Keratinocyte (primary cell): ENCODE results near the gene ADD2. TPM values are rescaled to one million over a fixed set of nuclear protein-coding genes. Genes with fewer than 3 reads are reported as not detected.

Experiments
- DNase-seq: peaks from one replicate; pipeline ENCODE4 v3.0.0-alpha.2; 2011; ENCODE audit warnings: low read depth, missing footprints, low spot score
- FAIRE-seq: peaks from 2 replicates; lab custom pipeline; 2011; peaks lifted over from hg19 to GRCh38; lab: Jason Lieb, UNC
- H2AFZ ChIP-seq: 2 replicates; pipeline ENCODE4 v1.6.0; 2012; ENCODE audit warnings: low read length, control low read depth, inconsistent platforms; ENCODE audit not compliant: control insufficient read depth
- H3K27ac ChIP-seq: 2 replicates; pipeline ENCODE4 v1.5.1; 2011; ENCODE audit warnings: low read length; ENCODE audit not compliant: control insufficient read depth, insufficient read depth
- H3K27me3 ChIP-seq: 3 replicates; pipeline ENCODE4 v1.6.0; 2011; ENCODE audit warnings: low read length; ENCODE audit not compliant: control insufficient read depth, insufficient read depth; ENCODE audit errors: extremely low read depth
- H3K36me3 ChIP-seq, 2 experiments: 2 replicates in 1 of 2; 3 replicates in 1 of 2; pipeline ENCODE4 v1.5.1; 2011; ENCODE audit warnings: low read length in 2 of 2, mild to moderate bottlenecking in 1 of 2; ENCODE audit not compliant: control insufficient read depth in 2 of 2, insufficient read depth in 2 of 2; ENCODE audit errors: extremely low read depth in 1 of 2
- H3K4me1 ChIP-seq: 3 replicates; pipeline ENCODE4 v1.5.1; 2011; ENCODE audit warnings: low read length; ENCODE audit not compliant: control insufficient read depth, insufficient read depth; ENCODE audit errors: extremely low read depth
- H3K4me2 ChIP-seq: 3 replicates; pipeline ENCODE4 v1.6.0; 2011; ENCODE audit warnings: low read depth, low read length; ENCODE audit not compliant: control insufficient read depth, insufficient read depth; ENCODE audit errors: extremely low read depth
- H3K4me3 ChIP-seq, 3 experiments: fragments of 200-600 bp in 1 of 3; sonication (generic) in 1 of 3; 2 replicates in 2 of 3; 3 replicates in 1 of 3; pipeline ENCODE4 v1.5.1; 2011 to 2016; ENCODE audit warnings: low read length in 3 of 3, mild to moderate bottlenecking in 3 of 3, control low read depth in 2 of 3, inconsistent platforms in 1 of 3, low read depth in 1 of 3, mixed read lengths in 1 of 3, mixed run types in 1 of 3, moderate library complexity in 1 of 3; ENCODE audit not compliant: control insufficient read depth in 2 of 3, insufficient read depth in 2 of 3; ENCODE audit errors: extremely low read depth in 1 of 3
- H3K79me2 ChIP-seq: 2 replicates; pipeline ENCODE4 v1.6.0; 2012; ENCODE audit warnings: low read length; ENCODE audit not compliant: control insufficient read depth, insufficient read depth
- H3K9ac ChIP-seq: 3 replicates; pipeline ENCODE4 v1.6.0; 2011; ENCODE audit warnings: low read length; ENCODE audit not compliant: control insufficient read depth, insufficient read depth; ENCODE audit errors: extremely low read depth
- H3K9me1 ChIP-seq: 3 replicates; pipeline ENCODE4 v1.6.0; 2011; ENCODE audit warnings: low read length; ENCODE audit not compliant: control insufficient read depth, insufficient read depth; ENCODE audit errors: extremely low read depth
- H3K9me3 ChIP-seq: 2 replicates; pipeline ENCODE4 v1.5.1; 2012; ENCODE audit warnings: low read depth, low read length; ENCODE audit not compliant: control insufficient read depth
- H4K20me1 ChIP-seq: 3 replicates; pipeline ENCODE4 v1.6.0; 2011; ENCODE audit warnings: low read length; ENCODE audit not compliant: control insufficient read depth, insufficient read depth; ENCODE audit errors: extremely low read depth
- CTCF ChIP-seq, 3 experiments: IDR thresholded peaks in 1 of 3; conservative IDR thresholded peaks in 1 of 3; optimal IDR thresholded peaks in 1 of 3; 2 replicates in 2 of 3; 3 replicates in 1 of 3; pipeline versions ENCODE3 to v1.5.1; 2011; ENCODE audit warnings: low read length in 3 of 3, mild to moderate bottlenecking in 3 of 3, moderate library complexity in 2 of 3, control low read depth in 1 of 3, inconsistent platforms in 1 of 3; ENCODE audit not compliant: insufficient read depth in 2 of 3; ENCODE audit errors: extremely low read depth in 1 of 3
- EZH2 ChIP-seq: IDR thresholded peaks from one replicate; pipeline ENCODE4 v1.6.1; 2012; ENCODE audit warnings: inconsistent platforms, mild to moderate bottlenecking, low read length, moderate library complexity
- dilution Hi-C: fragments of 300-500 bp; cut with MboI; formaldehyde crosslinking; loops from one replicate; pipeline ENCODE4 v1.7.0; 2020; ENCODE audit warnings: low sequenced_read_pairs; ENCODE audit not compliant: extremely low pct_ligation_motif_present
- polyA plus RNA-seq, 5 experiments: library from polyadenylated mRNA; depleted of rRNA in 3 of 5; stranded (reverse) in 3 of 5; stranded (forward) in 1 of 5; unstranded in 1 of 5; fragments of >200 nt; gene quantifications; 1 replicate in 1 of 5; 2 replicates in 3 of 5; 3 replicates in 1 of 5; pipeline versions ENCODE4 v1.2.1 to v1.2.3, GENCODE V29; 2011 to 2012; ENCODE audit warnings: missing spikeins in 2 of 5, low read depth in 1 of 5, low replicate concordance in 1 of 5

ADD2 gene
- polyA plus RNA-seq, 1 donor (not counting 4 experiments of a cell fraction or from before 2014, with no cell fraction given), result 0.05 TPM

- Histone ChIP-seq H3K9ac (no peak overlapping the region), H3K4me1 (no peaks in the 10 kb centered on the region), H4K20me1 (no peaks in the 10 kb centered on the region), H3K9me1 (no peaks in the 10 kb centered on the region), H2AFZ (no peak overlapping the region), H3K27ac (no peak overlapping the region), H3K27me3 (peaks cover 4% of the 10 kb centered on the region), H3K4me3 (no peak overlapping the region), H3K9me3 (no peaks in the 10 kb centered on the region), H3K4me2 (no peak overlapping the region), H3K79me2 (no peaks in the 10 kb centered on the region), H3K36me3 (no peaks in the 10 kb centered on the region)
- TF ChIP-seq CTCF (optimal IDR thresholded peaks at IDR 0.05 in 1 of 3, IDR thresholded peaks at IDR 0.05 in 1 of 3, conservative IDR thresholded peaks at IDR 0.05 in 1 of 3; ENCODE audit: extremely low read depth in 1 of 3, insufficient read depth in 2 of 3, low read length in 3 of 3) (no peak), EZH2 (no peak)
- FAIRE-seq (no peak), DNase-seq (no peak)
- dilution Hi-C loops, result no loop called here
Observed at GRCh38 chr2:70692256-70692655, 75.7 kb downstream of the ADD2 start.

GRCh38 chr2:70691497-70692140 lies 76.4 kb downstream of the ADD2 start:
- DNase-seq (no peak), FAIRE-seq (no peak)
- Histone ChIP-seq H4K20me1 (no peaks in the 10 kb centered on the region), H3K9ac (no peak overlapping the region), H3K4me2 (no peak overlapping the region), H3K4me1 (no peaks in the 10 kb centered on the region), H2AFZ (no peak overlapping the region), H3K9me1 (no peaks in the 10 kb centered on the region), H3K79me2 (no peaks in the 10 kb centered on the region), H3K27me3 (peaks cover 4% of the 10 kb centered on the region), H3K27ac (no peak overlapping the region), H3K36me3 (no peaks in the 10 kb centered on the region), H3K9me3 (no peaks in the 10 kb centered on the region), H3K4me3 (no peak overlapping the region)
- dilution Hi-C loops, result no loop called here
- TF ChIP-seq EZH2 (no peak), CTCF (optimal IDR thresholded peaks at IDR 0.05 in 1 of 3, IDR thresholded peaks at IDR 0.05 in 1 of 3, conservative IDR thresholded peaks at IDR 0.05 in 1 of 3; ENCODE audit: extremely low read depth in 1 of 3, insufficient read depth in 2 of 3, low read length in 3 of 3) (no peak)
